Fibroblast of lung (primary cell): ENCODE measurements around the gene KRTAP10-12.

Experiments used
- CTCF ChIP-seq, 2 donors: IDR thresholded peaks in 1 of 2; conservative IDR thresholded peaks in 1 of 2; 1 replicate in 1 of 2; 2 replicates in 1 of 2; pipeline ENCODE4 v1.5.1; 2011 to 2012; ENCODE audit warnings: low read length in 2 of 2, control low read depth in 1 of 2, inconsistent platforms in 1 of 2, low read depth in 1 of 2, mild to moderate bottlenecking in 1 of 2
- EZH2 ChIP-seq: IDR thresholded peaks from 2 replicates; pipeline ENCODE4 v1.5.1; 2012; ENCODE audit warnings: low read length, control low read depth, mild to moderate bottlenecking; ENCODE audit errors: missing control alignments

- TF ChIP-seq CTCF (conservative IDR thresholded peaks at IDR 0.05 in 1 of 2, IDR thresholded peaks at IDR 0.05 in 1 of 2; ENCODE audit: low read depth in 1 of 2, low read length in 2 of 2) (no peak), EZH2 (no peak)
Measured at GRCh38 chr21:44653656-44654575, 43.1 kb upstream of the KRTAP10-12 start.
